Measurements from ENCODE around the gene SELENOH.

Gene SELENOH

DNA sequence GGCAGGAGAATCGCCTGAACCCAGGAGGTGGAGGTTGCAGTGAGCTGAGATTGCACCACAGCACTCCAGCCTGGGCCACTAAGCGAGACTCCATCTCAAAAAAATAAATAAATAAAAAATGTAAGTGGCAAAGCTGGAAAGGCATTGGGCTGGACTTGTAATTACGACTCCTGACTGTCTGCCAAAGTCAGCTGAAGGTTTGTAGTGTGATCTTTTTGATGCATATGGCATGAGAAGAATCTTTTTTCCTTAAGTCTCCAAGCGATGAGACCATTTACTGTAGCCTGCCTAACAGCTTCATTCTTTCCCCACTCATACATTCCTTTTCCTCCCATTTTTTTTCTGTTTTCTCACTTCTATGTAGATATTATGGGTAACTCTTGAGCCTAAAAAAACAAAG lies 45.1 kb downstream of the SELENOH start:
- FAIRE-seq: no peak

DNA sequence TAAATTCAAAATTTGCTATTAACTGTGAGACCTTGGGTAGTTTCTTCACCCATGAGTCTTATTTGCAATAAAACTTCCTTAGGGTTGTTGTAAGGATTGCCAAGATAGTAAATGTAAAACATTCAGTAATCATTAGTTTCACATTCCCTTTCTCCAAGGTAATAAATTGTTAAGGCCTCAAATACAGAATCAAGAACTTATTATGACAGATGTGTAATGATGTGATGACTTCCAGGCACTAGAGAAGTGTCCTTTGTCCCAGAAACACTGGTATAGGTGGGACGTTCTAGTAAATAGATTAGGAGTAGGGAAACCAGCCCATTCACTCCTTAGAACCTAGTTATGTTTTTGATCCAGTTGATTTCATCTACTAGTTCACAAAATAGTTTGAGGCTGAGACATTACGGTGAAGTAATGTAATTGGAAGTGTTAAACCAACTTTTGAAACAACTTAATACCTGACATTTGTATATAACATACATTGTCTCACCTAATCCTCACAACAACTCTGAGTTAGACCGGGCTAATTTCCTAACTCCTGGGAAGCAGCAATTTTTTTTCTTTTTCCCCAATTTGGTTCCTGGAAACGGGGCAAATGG lies 45.8 kb downstream of the SELENOH start:
- FAIRE-seq: no peak

DNA sequence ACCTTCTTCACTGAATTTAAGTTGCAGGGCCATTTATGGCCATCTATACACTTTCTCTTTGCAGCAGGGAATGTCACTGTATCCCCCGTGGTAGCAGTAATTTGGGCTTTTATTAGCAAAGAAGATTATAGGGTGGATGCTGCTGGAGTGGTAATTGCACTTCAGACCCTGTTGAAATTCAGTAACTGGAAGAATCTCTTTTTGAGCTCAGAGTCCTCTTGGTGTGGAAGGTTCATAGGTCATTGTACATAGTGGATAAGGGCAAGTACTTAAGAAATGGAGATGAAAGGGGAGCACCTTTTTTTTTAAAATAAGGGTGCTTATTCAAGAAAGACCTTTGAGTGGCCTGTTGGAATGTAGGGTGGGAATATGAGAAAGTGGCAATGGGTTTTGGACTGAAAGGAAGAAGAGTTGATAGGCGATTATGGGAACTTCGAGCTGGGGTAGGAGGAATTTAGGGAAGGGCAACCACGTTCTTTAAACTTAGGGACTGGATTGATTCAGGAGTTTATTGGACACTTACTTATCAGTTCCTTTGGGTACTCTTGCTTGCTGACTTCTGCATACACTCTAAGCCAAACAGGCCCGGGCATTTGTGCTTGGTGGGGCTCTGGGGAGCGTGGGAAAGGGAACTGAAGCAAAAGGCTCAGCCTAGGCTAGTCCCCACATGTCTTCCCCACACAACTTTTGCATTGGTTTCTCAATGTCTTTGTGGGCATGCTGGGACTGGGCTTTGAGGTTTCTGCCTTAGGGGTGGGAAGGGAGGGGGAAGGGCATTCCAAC lies 46.8 kb downstream of the SELENOH start:
- FAIRE-seq: no peak

DNA sequence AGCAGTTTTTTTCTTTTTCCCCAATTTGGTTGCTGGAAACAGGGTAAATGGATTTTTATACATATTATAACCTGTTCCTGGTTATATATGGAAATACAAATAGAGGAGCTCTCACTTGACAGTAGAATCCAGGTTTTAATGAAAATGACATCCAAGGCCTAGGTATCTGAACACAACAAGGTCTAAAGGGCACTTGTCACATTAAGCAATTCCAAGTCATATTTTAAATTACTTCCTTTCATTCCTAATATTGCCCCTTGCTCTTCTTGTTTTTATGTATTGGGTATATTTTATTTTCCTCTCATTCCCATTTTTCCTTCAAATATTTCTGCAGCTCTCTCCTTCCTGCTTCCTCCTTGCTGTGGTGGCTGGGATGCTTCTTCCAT lies 47.4 kb downstream of the SELENOH start:
- no peak for FAIRE-seq

DNA sequence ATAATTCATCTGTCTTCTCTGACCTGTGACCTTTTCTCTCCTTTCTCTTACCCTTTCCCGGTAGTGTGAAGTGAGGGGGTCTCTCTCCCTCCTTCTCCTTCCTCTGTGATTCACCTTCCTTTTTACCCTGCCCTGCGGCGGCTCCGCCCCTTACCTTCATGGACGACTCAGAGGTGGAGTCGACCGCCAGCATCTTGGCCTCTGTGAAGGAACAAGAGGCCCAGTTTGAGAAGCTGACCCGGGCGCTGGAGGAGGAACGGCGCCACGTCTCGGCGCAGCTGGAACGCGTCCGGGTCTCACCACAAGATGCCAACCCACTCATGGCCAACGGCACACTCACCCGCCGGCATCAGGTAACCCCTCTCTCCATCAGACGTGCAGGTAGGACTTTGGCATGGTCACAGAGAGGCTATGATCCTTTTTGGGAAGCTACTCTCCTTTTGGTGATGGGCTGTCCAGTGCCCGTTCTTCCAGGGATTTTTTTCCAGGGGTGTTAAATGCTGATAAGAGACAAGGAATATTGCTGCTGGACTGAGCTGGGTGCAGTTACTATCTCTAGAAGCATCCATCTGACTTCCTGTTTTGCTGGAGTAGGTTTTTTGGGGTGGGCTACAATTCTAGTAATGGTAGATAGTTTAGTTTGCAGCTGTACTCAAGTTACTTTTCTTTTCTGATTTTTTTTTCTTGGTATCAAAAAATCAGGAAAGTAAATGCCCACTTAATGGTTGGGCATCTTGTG lies 50.2 kb downstream of the SELENOH start:
- no peak for FAIRE-seq

DNA sequence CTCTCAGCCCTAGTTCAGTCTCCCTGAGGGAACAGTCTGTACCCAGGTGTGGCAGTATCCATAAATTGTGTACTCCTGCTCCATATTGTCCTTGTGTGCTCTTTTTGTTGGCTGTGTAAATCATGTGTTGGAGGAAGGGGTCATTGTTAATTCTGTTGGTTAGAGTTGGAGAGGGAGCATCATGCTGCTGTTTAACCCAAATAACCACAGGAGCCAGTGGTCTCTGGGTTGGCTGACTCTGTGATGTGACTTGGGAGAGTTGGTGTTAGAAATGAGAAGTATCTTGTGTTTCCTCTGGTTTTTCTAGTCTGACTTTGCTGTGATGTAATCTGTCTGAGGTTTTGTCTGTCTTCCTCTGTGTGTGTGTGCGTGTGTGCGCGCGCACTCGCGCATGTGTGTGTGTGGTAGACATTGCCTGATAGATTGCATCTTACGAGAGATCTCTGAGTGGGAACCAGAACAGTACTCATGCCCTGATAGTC lies 50.8 kb downstream of the SELENOH start:
- FAIRE-seq: no peak

DNA sequence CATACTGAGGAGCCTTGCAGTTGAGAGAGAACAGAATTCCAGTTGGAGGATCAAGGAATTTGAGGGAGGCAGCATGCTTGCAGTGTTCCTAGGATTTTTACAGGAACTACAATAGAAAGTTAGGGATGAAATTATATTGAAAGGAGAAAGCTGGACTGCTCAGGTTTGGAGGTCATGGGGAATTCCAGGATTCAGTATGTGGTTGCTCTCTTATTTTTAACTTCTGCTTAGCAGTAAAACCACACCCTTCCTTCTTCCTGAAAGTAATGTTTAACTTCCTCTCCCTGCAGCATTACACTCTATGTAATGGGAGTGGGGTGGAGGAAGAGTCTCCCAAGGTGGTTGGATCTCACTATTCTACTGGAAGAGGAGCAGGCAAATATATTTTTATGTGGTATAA lies 51.6 kb downstream of the SELENOH start:
- FAIRE-seq: no peak
